Glutamatergic neuron (in vitro differentiated cells): ENCODE measurements around the gene TBC1D5. TPM values are rescaled to one million over a fixed set of nuclear protein-coding genes. Genes with fewer than 3 reads are reported as not detected.
"Not testable (repeated sequence)": the region's sequence is repeated elsewhere in the genome, so short reads cannot be mapped to it uniquely, and the experiment has no call there.

Source experiments
- DNase-seq: peaks from one replicate; pipeline ENCODE4 v3.0.0; 2022
- H3K27ac Mint-ChIP-seq: one replicate; pipeline ENCODE4 v1.8.0; 2020; ENCODE audit warnings: mild to moderate bottlenecking, mixed read lengths, inconsistent platforms; ENCODE audit not compliant: unreplicated experiment
- H3K27me3 Mint-ChIP-seq: one replicate; pipeline ENCODE4 v1.8.0; 2020; ENCODE audit warnings: mild to moderate bottlenecking, moderate library complexity, mixed read lengths, inconsistent platforms; ENCODE audit not compliant: unreplicated experiment
- H3K36me3 Mint-ChIP-seq: one replicate; pipeline ENCODE4 v1.8.0; 2020; ENCODE audit warnings: mild to moderate bottlenecking, mixed read lengths, inconsistent platforms; ENCODE audit not compliant: unreplicated experiment
- H3K4me1 Mint-ChIP-seq: one replicate; pipeline ENCODE4 v1.8.0; 2020; ENCODE audit warnings: mild to moderate bottlenecking, low read depth, mixed read lengths, inconsistent platforms; ENCODE audit not compliant: unreplicated experiment
- H3K4me3 Mint-ChIP-seq: one replicate; pipeline ENCODE4 v1.8.0; 2020; ENCODE audit warnings: mild to moderate bottlenecking, mixed read lengths, inconsistent platforms; ENCODE audit not compliant: unreplicated experiment
- H3K9me3 Mint-ChIP-seq: one replicate; pipeline ENCODE4 v1.8.0; 2020; ENCODE audit warnings: mild to moderate bottlenecking, moderate library complexity, mixed read lengths, inconsistent platforms; ENCODE audit not compliant: unreplicated experiment
- total RNA-seq: library from RNA; stranded (reverse); fragmentation: NEBNext Ultra II Directional; extraction: Animal tissue kit (Norgen Biotek cat#: 25700); gene quantifications from one replicate; pipeline ENCODE4 v1.2.1, GENCODE V29; 2021; ENCODE audit not compliant: unreplicated experiment
- TF ChIP-seq, protein P1 (sequence below): fragments of 200-600 bp; sonication (generic); IDR thresholded peaks from one replicate; pipeline ENCODE4 v1.5.0; 2021; ENCODE audit not compliant: partially characterized antibody, unreplicated experiment

TBC1D5 gene
- total RNA-seq, 1 donor from 2014 or later = 40.2 TPM

DNA sequence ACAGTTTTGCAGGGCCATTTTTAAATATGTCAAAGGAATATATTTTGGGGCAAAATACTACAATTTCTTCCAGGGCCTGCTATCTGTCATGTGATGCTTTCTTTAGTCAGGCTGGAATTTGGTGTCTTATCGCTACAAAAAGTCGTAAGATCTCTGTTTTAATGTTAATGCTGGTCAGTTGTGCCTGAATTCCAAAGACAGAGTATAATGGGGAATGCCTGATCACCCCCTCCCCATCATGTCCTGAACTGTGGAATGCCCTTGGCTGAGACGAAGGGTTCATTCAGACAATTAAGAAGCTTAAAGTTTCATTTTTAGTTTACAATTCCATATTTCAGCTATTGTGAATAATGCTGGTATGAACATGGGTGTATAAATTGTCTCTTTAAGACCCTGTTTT lies 203.0 kb downstream of the TBC1D5 start:
- H3K9me3 Mint-ChIP-seq = peaks cover 1% of the 10 kb centered on the region
- no peaks in the 10 kb centered on the region for H3K36me3 Mint-ChIP-seq
- H3K4me3 Mint-ChIP-seq = no peak overlapping the region
- H3K4me1 Mint-ChIP-seq = no peaks in the 10 kb centered on the region
- no peak for DNase-seq
- TF ChIP-seq, protein P1, sequence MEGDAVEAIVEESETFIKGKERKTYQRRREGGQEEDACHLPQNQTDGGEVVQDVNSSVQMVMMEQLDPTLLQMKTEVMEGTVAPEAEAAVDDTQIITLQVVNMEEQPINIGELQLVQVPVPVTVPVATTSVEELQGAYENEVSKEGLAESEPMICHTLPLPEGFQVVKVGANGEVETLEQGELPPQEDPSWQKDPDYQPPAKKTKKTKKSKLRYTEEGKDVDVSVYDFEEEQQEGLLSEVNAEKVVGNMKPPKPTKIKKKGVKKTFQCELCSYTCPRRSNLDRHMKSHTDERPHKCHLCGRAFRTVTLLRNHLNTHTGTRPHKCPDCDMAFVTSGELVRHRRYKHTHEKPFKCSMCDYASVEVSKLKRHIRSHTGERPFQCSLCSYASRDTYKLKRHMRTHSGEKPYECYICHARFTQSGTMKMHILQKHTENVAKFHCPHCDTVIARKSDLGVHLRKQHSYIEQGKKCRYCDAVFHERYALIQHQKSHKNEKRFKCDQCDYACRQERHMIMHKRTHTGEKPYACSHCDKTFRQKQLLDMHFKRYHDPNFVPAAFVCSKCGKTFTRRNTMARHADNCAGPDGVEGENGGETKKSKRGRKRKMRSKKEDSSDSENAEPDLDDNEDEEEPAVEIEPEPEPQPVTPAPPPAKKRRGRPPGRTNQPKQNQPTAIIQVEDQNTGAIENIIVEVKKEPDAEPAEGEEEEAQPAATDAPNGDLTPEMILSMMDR = no peak
- no peak overlapping the region for H3K27ac Mint-ChIP-seq
- H3K27me3 Mint-ChIP-seq = no peaks in the 10 kb centered on the region

DNA sequence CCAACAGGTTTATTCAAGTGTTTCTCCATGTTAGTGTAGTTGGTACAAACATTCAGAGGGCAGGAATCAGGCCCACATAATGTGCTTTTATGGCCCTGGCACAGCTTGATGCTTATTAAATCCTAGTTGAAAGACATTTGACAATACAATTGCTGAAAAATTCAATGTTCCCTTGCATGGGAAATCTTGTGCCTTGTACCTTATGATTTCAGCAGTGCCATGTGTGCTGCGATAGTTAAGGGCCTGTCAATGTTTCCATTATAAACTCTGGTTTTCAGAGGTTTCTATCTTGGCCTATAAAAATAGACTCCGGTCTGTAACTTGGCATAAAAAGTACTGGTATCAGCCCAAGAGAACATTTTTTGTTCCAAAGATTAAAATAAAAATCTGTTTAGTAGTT lies 207.2 kb downstream of the TBC1D5 start:
- Mint-ChIP-seq H3K9me3 (peaks cover 1% of the 10 kb centered on the region), H3K27ac (no peak overlapping the region), H3K4me3 (no peak overlapping the region), H3K4me1 (no peaks in the 10 kb centered on the region), H3K36me3 (no peaks in the 10 kb centered on the region), H3K27me3 (no peaks in the 10 kb centered on the region)
- DNase-seq = no peak
- TF ChIP-seq, protein P1 = no peak

DNA sequence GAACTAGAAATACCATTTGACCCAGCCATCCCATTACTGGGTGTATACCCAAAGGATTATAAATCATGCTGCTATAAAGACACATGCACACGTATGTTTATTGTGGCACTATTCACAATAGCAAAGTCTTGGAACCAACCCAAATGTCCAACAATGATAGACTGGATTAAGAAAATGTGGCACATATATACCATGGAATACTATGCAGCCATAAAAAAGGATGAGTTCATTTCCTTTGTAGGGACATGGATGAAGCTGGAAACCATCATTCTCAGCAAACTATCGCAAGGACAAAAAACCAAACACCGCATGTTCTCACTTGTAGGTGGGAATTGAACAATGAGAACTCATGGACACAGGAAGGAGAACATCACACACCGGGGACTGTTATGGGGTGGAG lies 210.0 kb downstream of the TBC1D5 start:
- not testable (repeated sequence) for H3K9me3 Mint-ChIP-seq, H3K27ac Mint-ChIP-seq, H3K27me3 Mint-ChIP-seq, DNase-seq, H3K4me3 Mint-ChIP-seq, H3K4me1 Mint-ChIP-seq, H3K36me3 Mint-ChIP-seq

DNA sequence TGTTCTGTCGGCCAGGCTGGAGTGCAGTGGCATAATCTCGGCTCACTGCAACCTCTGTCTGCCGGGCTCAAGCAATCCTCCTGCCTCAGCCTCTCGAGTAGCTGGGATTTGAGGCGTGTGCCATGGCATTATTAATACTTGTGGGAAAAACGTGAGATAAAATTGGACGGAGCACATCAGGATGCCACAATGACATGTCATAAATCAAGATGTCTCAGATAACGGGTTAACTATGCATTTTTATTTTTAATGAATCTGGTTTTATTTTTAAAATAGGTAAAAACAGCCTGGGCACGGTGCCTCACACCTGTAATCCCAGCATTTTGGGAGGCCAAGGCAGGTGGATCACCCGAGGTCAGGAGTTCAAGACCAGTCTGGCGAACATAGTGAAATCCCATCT lies 212.8 kb downstream of the TBC1D5 start:
- H3K4me1 Mint-ChIP-seq = no peaks in the 10 kb centered on the region
- H3K27me3 Mint-ChIP-seq = peaks cover 2% of the 10 kb centered on the region
- H3K9me3 Mint-ChIP-seq = peaks cover 1% of the 10 kb centered on the region
- no peak overlapping the region for H3K4me3 Mint-ChIP-seq
- TF ChIP-seq, protein P1 = no peak
- no peak for DNase-seq
- H3K36me3 Mint-ChIP-seq = no peaks in the 10 kb centered on the region
- no peak overlapping the region for H3K27ac Mint-ChIP-seq

DNA sequence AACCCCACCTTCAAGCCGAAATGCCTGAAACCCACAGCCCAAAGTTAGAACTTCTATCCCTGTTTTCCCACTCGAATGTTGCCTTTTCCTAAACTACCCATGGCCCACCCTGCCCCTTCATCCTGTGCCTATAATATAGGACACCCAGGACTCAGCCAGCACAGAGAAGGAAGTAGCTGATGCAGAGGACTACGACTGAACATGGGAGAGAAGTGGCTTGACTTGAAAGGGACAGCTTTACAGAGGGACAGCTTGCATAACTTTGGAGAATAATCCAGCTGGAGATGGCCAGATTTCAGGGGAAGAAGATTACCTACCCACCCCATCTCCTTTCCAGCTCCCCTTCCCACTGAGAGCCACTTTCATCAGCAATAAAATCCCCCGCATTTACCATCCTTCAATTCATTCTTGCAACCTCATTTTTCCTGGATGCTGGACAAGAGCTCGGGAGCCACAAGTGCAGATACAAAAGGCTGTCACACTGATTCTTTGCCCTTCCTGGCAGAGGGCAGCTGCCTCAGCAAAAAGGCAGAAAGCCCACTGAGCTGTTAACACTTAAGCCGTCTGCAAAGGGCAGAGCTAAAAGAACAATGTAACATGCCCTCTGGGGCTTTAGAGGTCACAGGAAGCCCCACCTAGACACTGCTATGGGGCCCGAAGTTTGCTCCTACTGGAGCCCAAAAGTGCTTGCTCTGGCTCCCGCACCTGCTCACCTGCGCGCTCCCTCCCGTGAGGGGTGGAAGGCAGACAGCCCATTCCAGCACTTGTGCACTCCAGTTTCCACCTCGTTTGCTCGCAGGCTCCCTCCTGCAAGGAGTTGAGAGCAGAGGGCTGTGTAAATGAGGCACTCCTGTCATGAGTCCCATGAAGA lies 224.0 kb downstream of the TBC1D5 start:
- TF ChIP-seq, protein P1 = no peak

More for the DNA sequence above, 224.0 kb downstream of the TBC1D5 start:
- Mint-ChIP-seq H3K27me3 (no peaks in the 10 kb centered on the region), H3K27ac (no peak overlapping the region), H3K4me3 (no peak overlapping the region), H3K36me3 (no peaks in the 10 kb centered on the region), H3K4me1 (peaks cover 2% of the 10 kb centered on the region), H3K9me3 (no peaks in the 10 kb centered on the region)
- no peak for DNase-seq
